ENCODE results near the gene HYAL4. TPM values are rescaled to one million over a fixed set of nuclear protein-coding genes. Genes with fewer than 3 reads are reported as not detected.
A peak's percentile ranks its signal among the peaks of the same experiment; 100 is the strongest.
"Not testable (repeated sequence)": the region's sequence is repeated elsewhere in the genome, so short reads cannot be mapped to it uniquely, and the experiment has no call there.

HYAL4 gene
- total RNA-seq, 2 donors from 2014 or later = 0.51 to 1.2 TPM

DNA sequence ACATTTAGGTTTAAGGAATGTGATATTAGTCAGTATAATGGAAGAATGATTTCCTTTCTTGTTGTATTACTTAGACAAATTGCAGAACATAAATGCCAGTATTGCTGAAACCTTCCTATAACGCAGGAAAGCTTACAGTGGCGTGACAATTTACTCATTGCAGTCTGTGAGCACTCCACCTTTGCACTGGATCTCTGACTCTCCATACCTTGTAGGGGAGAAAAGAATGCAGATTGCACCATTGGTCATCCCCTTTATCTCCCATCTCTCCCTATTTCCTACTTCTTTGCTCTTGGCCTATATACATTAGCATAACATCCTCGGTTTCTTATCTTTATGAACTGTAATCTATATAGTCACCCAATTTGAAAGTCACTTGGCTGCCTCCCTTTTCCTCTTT, 28.1 kb upstream of the HYAL4 start:
- WGBS, 2 experiments (ENCODE audit: insufficient coverage in 1 of 2, insufficient read length in 1 of 2) = 93 to 100% methylated on average over 3 of the region's 3 CpGs
- DNase-seq = no peak
- H3K4me1 Mint-ChIP-seq = peaks cover 16% of the 10 kb centered on the region
- Histone ChIP-seq H3K9ac (ENCODE audit: extremely low read depth, low read length, poor library complexity, severe bottlenecking) (no peak overlapping the region), H3K27me3 (ENCODE audit: control insufficient read depth, insufficient read depth, low read length, poor library complexity, severe bottlenecking) (no peaks in the 10 kb centered on the region), H3K4me3 (ENCODE audit: low read length) (no peak overlapping the region), H3K36me3 (ENCODE audit: control insufficient read depth, insufficient read depth, low read length) (no peaks in the 10 kb centered on the region), H3K4me1 (ENCODE audit: control insufficient read depth, insufficient read depth, low read length) (no peaks in the 10 kb centered on the region), H3K9me3 (ENCODE audit: control insufficient read depth, low read length) (no peaks in the 10 kb centered on the region), H3K27ac (ENCODE audit: low read depth, low read length) (no peak overlapping the region)
- H3K27ac Mint-ChIP-seq = no peak overlapping the region
- no peak for TF ChIP-seq CTCF (conservative IDR thresholded peaks at IDR 0.05)
- H3K9me3 Mint-ChIP-seq = no peaks in the 10 kb centered on the region
- no peak overlapping the region for H3K4me3 Mint-ChIP-seq
- no peaks in the 10 kb centered on the region for H3K36me3 Mint-ChIP-seq (ENCODE audit: low read depth)
- H3K27me3 Mint-ChIP-seq (ENCODE audit: insufficient read depth) = no peaks in the 10 kb centered on the region

GRCh38 chr7:123819001-123819400, 26.0 kb upstream of the HYAL4 start:
- H3K4me3 Mint-ChIP-seq = no peak overlapping the region

DNA sequence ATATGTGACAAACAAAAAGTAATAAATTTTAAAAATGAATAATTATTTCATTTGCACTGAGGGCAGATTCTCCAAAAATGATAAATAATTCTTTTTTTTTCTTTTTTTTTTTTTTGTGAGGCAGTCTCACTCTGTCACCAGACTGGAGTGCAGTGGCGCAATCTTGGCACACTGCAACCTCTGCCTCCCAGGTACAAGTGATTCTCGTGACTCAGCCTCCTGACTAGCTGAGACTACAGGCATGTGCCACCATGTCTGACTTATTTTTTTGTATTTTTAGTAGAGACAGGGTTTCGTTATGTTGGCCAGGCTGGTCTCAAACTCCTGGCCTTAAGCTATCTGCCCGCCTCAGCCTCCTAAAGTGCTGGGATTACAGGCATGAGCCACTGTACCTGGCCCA, 25.2 kb upstream of the HYAL4 start:
- H3K27me3 ChIP-seq (ENCODE audit: control insufficient read depth, insufficient read depth, low read length, poor library complexity, severe bottlenecking); H3K36me3 Mint-ChIP-seq (ENCODE audit: low read depth); H3K36me3 ChIP-seq (ENCODE audit: control insufficient read depth, insufficient read depth, low read length); H3K27ac ChIP-seq (ENCODE audit: low read depth, low read length); H3K9me3 ChIP-seq (ENCODE audit: control insufficient read depth, low read length); H3K4me1 ChIP-seq (ENCODE audit: control insufficient read depth, insufficient read depth, low read length); DNase-seq; H3K9me3 Mint-ChIP-seq; H3K4me3 Mint-ChIP-seq; H3K4me3 ChIP-seq (ENCODE audit: low read length); H3K27me3 Mint-ChIP-seq (ENCODE audit: insufficient read depth); H3K27ac Mint-ChIP-seq; H3K9ac ChIP-seq (ENCODE audit: extremely low read depth, low read length, poor library complexity, severe bottlenecking): not testable (repeated sequence)
- 74 to 95% methylated on average over 3 to 4 of the region's 4 CpGs for WGBS, 2 experiments (ENCODE audit: insufficient coverage in 1 of 2, insufficient read length in 1 of 2)
- H3K4me1 Mint-ChIP-seq = peaks cover 23% of the 10 kb centered on the region

More at GRCh38 chr7:123819001-123819400, 26.0 kb upstream of the HYAL4 start:
- Histone ChIP-seq H3K36me3 (ENCODE audit: control insufficient read depth, insufficient read depth, low read length) (no peaks in the 10 kb centered on the region), H3K4me3 (ENCODE audit: low read length) (peak overlapping the region; percentile 30), H3K27ac (ENCODE audit: low read depth, low read length) (no peak overlapping the region), H3K9me3 (ENCODE audit: control insufficient read depth, low read length) (no peaks in the 10 kb centered on the region), H3K27me3 (ENCODE audit: control insufficient read depth, insufficient read depth, low read length, poor library complexity, severe bottlenecking) (no peaks in the 10 kb centered on the region), H3K9ac (ENCODE audit: extremely low read depth, low read length, poor library complexity, severe bottlenecking) (peak overlapping the region; percentile 26), H3K4me1 (ENCODE audit: control insufficient read depth, insufficient read depth, low read length) (no peaks in the 10 kb centered on the region)
- 38 to 46% methylated on average over 3 to 4 of the region's 4 CpGs for WGBS, 2 experiments (ENCODE audit: insufficient coverage in 1 of 2, insufficient read length in 1 of 2)
- no peak for DNase-seq
- H3K27me3 Mint-ChIP-seq (ENCODE audit: insufficient read depth) = no peaks in the 10 kb centered on the region
- no peaks in the 10 kb centered on the region for H3K36me3 Mint-ChIP-seq (ENCODE audit: low read depth)
- peak overlapping the region; percentile 19 for H3K27ac Mint-ChIP-seq
- no peak for TF ChIP-seq CTCF (conservative IDR thresholded peaks at IDR 0.05)
- no peaks in the 10 kb centered on the region for H3K9me3 Mint-ChIP-seq
- peaks cover 16% of the 10 kb centered on the region for H3K4me1 Mint-ChIP-seq

DNA sequence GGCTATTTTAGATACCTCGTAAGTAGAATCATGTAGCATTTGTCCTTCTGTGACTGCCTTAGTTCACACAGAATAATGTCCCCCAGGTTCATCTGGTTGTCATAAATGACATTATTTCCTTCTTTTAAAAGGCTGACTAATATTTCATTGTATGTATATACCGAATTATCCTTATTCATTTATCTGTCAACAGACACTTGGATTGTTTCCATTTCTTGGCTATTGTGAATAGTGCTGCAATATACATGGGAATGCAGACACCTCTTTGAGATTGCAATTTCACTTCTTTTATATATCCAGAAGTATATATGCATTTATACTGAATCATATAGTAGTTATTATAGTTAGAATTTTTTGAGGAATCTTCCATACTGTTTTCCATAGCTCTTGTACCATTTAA, 24.1 kb upstream of the HYAL4 start:
- Histone ChIP-seq H3K36me3 (ENCODE audit: control insufficient read depth, insufficient read depth, low read length) (no peaks in the 10 kb centered on the region), H3K27ac (ENCODE audit: low read depth, low read length) (no peak overlapping the region)

More for the DNA sequence above, 24.1 kb upstream of the HYAL4 start:
- H3K4me1 ChIP-seq (ENCODE audit: control insufficient read depth, insufficient read depth, low read length) = peaks cover 4% of the 10 kb centered on the region
- TF ChIP-seq CTCF (conservative IDR thresholded peaks at IDR 0.05) = no peak
- 80 to 98% methylated on average over 1 of the region's 2 CpGs for WGBS, 2 experiments (ENCODE audit: insufficient coverage in 1 of 2, insufficient read length in 1 of 2)
- H3K27ac Mint-ChIP-seq = no peak overlapping the region
- H3K9me3 ChIP-seq (ENCODE audit: control insufficient read depth, low read length) = no peaks in the 10 kb centered on the region
- H3K36me3 Mint-ChIP-seq (ENCODE audit: low read depth) = no peaks in the 10 kb centered on the region
- no peak overlapping the region for H3K4me3 ChIP-seq (ENCODE audit: low read length)
- no peak overlapping the region for H3K4me3 Mint-ChIP-seq
- H3K27me3 Mint-ChIP-seq (ENCODE audit: insufficient read depth) = no peaks in the 10 kb centered on the region
- H3K4me1 Mint-ChIP-seq = peaks cover 24% of the 10 kb centered on the region
- no peak for DNase-seq
- H3K9ac ChIP-seq (ENCODE audit: extremely low read depth, low read length, poor library complexity, severe bottlenecking) = no peak overlapping the region
- no peaks in the 10 kb centered on the region for H3K9me3 Mint-ChIP-seq
- H3K27me3 ChIP-seq (ENCODE audit: control insufficient read depth, insufficient read depth, low read length, poor library complexity, severe bottlenecking) = no peaks in the 10 kb centered on the region
